Measurements from ENCODE around the gene EFCAB11. TPM values are rescaled to one million over a fixed set of nuclear protein-coding genes. Genes with fewer than 3 reads are reported as not detected.

The EFCAB11 gene
- total RNA-seq, 2 experiments from 2014 or later: 0.36 to 0.47 TPM

DNA sequence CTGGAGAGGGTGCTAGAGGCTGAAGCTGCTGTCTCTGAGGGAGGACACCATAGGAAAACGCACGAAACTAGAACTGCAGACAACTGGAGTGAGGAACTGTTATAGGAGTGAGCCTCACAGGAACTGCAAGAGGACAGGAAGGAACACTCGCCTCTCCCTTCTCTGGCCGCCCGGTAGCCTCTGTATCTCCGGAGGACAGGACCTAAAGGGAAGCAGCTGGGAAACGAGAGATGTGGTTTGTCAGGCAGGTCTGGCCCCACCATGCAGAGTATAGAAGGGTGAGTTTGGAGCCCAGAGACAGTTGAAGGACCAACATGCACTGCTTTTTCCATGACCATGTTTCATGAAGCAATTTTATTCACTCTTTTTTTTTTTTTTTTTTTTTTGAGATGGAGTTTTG, 127.3 kb downstream of the EFCAB11 start:
- Mint-ChIP-seq H3K36me3 (ENCODE audit: low read depth) (peaks cover 3% of the 10 kb centered on the region), H3K4me1 (ENCODE audit: low read depth) (no peaks in the 10 kb centered on the region), H3K9me3 (peaks cover 6% of the 10 kb centered on the region), H3K27me3 (no peaks in the 10 kb centered on the region), H3K4me3 (no peak overlapping the region), H3K27ac (no peak overlapping the region)
- TF ChIP-seq, protein P1, sequence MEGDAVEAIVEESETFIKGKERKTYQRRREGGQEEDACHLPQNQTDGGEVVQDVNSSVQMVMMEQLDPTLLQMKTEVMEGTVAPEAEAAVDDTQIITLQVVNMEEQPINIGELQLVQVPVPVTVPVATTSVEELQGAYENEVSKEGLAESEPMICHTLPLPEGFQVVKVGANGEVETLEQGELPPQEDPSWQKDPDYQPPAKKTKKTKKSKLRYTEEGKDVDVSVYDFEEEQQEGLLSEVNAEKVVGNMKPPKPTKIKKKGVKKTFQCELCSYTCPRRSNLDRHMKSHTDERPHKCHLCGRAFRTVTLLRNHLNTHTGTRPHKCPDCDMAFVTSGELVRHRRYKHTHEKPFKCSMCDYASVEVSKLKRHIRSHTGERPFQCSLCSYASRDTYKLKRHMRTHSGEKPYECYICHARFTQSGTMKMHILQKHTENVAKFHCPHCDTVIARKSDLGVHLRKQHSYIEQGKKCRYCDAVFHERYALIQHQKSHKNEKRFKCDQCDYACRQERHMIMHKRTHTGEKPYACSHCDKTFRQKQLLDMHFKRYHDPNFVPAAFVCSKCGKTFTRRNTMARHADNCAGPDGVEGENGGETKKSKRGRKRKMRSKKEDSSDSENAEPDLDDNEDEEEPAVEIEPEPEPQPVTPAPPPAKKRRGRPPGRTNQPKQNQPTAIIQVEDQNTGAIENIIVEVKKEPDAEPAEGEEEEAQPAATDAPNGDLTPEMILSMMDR (IDR thresholded peaks at IDR 0.05): no peak
- no peaks in the 10 kb centered on the region for H3K27me3 ChIP-seq (ENCODE audit: control insufficient read depth in 1 of 2, insufficient read depth in 2 of 2, low read length in 2 of 2)
- H3K36me3 ChIP-seq (ENCODE audit: insufficient read depth, low read length): no peaks in the 10 kb centered on the region
- ChIA-PET POLR2A (no interaction called here), CTCF (interaction anchor here (0.7 kb wide), 1 partner anchor 41 kb away, joined by 4 read pairs; no protein-coding TSS in a partner anchor)
- ATAC-seq (ENCODE audit: poor library complexity): no peak
- H3K4me1 ChIP-seq (ENCODE audit: insufficient read depth, low read length): no peaks in the 10 kb centered on the region
- no peak for DNase-seq
- no peak overlapping the region for H3K27ac ChIP-seq (ENCODE audit: low read depth in 1 of 2, low read length in 2 of 2)
- no peak overlapping the region for H3K4me3 ChIP-seq (ENCODE audit: low read length)
- peaks cover 0 to 9% of the 10 kb centered on the region in 2 experiments for H3K9me3 ChIP-seq (ENCODE audit: control insufficient read depth in 1 of 2, insufficient read depth in 1 of 2, low read length in 2 of 2)
- intact Hi-C loops (cut with DNase I, micrococcal nuclease): loop anchor here in 1 of 2 experiments (2.0 kb wide), 1 partner anchor 62 kb away; no protein-coding TSS in a partner anchor

DNA sequence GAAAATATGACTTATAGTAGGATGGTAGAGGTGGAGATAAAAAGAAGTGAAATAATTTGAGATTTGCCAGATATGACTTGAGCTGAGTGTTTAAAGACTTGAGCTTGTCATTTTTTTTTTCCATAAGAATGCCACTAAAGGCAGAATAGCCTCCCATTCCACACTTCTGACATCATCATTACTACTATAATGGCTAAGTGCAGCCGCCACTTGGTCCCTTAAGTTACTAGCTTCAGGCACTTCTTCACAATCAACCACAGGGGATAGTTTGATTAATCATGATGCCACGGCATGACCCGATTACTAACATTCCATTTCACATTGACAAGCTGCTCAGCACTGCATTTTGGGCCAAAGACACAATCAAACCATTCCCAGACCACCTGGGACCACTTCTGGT, 127.9 kb downstream of the EFCAB11 start:
- DNase-seq: no peak
- no peak overlapping the region for H3K4me3 Mint-ChIP-seq
- Histone ChIP-seq H3K27ac (ENCODE audit: low read depth in 1 of 2, low read length in 2 of 2) (no peak overlapping the region), H3K4me3 (ENCODE audit: low read length) (no peak overlapping the region), H3K36me3 (ENCODE audit: insufficient read depth, low read length) (no peaks in the 10 kb centered on the region), H3K9me3 (ENCODE audit: control insufficient read depth in 1 of 2, insufficient read depth in 1 of 2, low read length in 2 of 2) (peaks cover 0 to 9% of the 10 kb centered on the region in 2 experiments), H3K27me3 (ENCODE audit: control insufficient read depth in 1 of 2, insufficient read depth in 2 of 2, low read length in 2 of 2) (no peaks in the 10 kb centered on the region), H3K4me1 (ENCODE audit: insufficient read depth, low read length) (no peaks in the 10 kb centered on the region)
- H3K27ac Mint-ChIP-seq: no peak overlapping the region
- CTCF ChIA-PET: interaction anchor here (0.7 kb wide), 1 partner anchor 42 kb away, joined by 4 read pairs; no protein-coding TSS in a partner anchor
- POLR2A ChIA-PET: no interaction called here
- intact Hi-C loops (cut with DNase I, micrococcal nuclease): loop anchor here in 1 of 2 experiments (2.0 kb wide), 1 partner anchor 62 kb away; no protein-coding TSS in a partner anchor
- no peaks in the 10 kb centered on the region for H3K4me1 Mint-ChIP-seq (ENCODE audit: low read depth)
- peaks cover 3% of the 10 kb centered on the region for H3K36me3 Mint-ChIP-seq (ENCODE audit: low read depth)
- H3K9me3 Mint-ChIP-seq: peaks cover 6% of the 10 kb centered on the region
- ATAC-seq (ENCODE audit: poor library complexity): no peak
- TF ChIP-seq, protein P1 (IDR thresholded peaks at IDR 0.05): no peak
- H3K27me3 Mint-ChIP-seq: no peaks in the 10 kb centered on the region

DNA sequence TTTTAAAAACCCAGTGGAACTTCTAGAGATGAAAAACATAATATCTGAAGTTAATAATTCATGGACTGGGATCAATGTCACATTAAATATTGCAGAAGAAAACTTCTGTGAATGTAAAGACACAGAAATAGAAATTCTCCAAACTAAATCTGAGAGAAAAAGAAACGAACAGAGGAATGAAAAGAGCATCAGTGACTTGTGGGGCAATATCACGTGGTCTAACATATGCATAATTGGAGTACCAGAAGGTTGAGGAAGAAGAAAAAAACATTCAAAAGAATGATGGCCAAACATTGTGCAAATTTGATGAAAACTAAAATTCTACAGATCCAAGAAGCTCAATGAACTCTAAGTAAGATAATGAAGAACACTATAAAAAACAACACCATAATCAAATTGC, 130.8 kb downstream of the EFCAB11 start:
- Histone ChIP-seq H3K9me3 (ENCODE audit: control insufficient read depth in 1 of 2, insufficient read depth in 1 of 2, low read length in 2 of 2) (peaks cover 0 to 9% of the 10 kb centered on the region in 2 experiments), H3K4me3 (ENCODE audit: low read length) (no peak overlapping the region), H3K27ac (ENCODE audit: low read depth in 1 of 2, low read length in 2 of 2) (no peak overlapping the region), H3K27me3 (ENCODE audit: control insufficient read depth in 1 of 2, insufficient read depth in 2 of 2, low read length in 2 of 2) (no peaks in the 10 kb centered on the region), H3K4me1 (ENCODE audit: insufficient read depth, low read length) (no peaks in the 10 kb centered on the region), H3K36me3 (ENCODE audit: insufficient read depth, low read length) (no peaks in the 10 kb centered on the region)
- no peaks in the 10 kb centered on the region for H3K4me1 Mint-ChIP-seq (ENCODE audit: low read depth)
- POLR2A ChIA-PET: no interaction called here
- H3K36me3 Mint-ChIP-seq (ENCODE audit: low read depth): peaks cover 3% of the 10 kb centered on the region
- TF ChIP-seq, protein P1 (IDR thresholded peaks at IDR 0.05): no peak
- H3K27ac Mint-ChIP-seq: no peak overlapping the region
- DNase-seq (no peak), ATAC-seq (ENCODE audit: poor library complexity) (no peak)
- no peak overlapping the region for H3K4me3 Mint-ChIP-seq
- intact Hi-C loops (cut with DNase I, micrococcal nuclease): no loop called here
- no peaks in the 10 kb centered on the region for H3K27me3 Mint-ChIP-seq
- H3K9me3 Mint-ChIP-seq: peaks cover 6% of the 10 kb centered on the region
- CTCF ChIA-PET: no interaction called here
